Astrocyte of the cerebellum (primary cell): ENCODE measurements around the gene PDE4D.

Experiments
- DNase-seq: peaks from one replicate; pipeline ENCODE4 v3.0.0-alpha.2; 2011; ENCODE audit warnings: low read depth
- H3K4me3 ChIP-seq: 2 replicates; pipeline ENCODE4 v1.5.1; 2011; ENCODE audit warnings: mild to moderate bottlenecking, low read depth, low read length, moderate library complexity
- CTCF ChIP-seq: IDR thresholded peaks from 2 replicates; pipeline ENCODE4 v1.5.1; 2012; ENCODE audit warnings: low read length, low read depth, moderate library complexity, mild to moderate bottlenecking; ENCODE audit errors: missing control alignments
- in situ Hi-C: cut with HindIII; loops from 2 replicates; pipeline ENCODE4 v1.10.0; 2017; ENCODE audit warnings: low sequenced_read_pairs

Gene PDE4D

DNA sequence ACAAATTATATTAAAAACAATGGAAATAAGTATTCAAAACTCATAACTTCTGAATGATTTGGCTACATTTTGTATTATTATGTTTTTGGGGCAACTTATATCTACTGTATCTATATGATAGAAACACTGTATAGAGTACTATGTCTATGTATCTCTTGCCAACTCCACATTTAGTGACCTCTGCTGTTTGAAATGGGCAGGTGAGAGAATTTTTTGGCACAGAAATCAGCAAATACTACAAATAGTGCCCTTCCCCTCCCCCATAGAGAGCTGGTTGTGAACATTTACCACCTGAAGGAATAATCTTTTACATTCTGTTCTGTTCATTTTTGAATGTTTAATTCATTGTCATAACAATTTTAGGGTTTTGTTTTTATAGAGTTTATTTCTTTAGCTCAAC is 545.3 kb downstream of the PDE4D start:
- in situ Hi-C loops = loop anchor here (10.0 kb wide), 1 partner anchor 113 kb away; no protein-coding TSS in a partner anchor
- H3K4me3 ChIP-seq = no peak overlapping the region
- DNase-seq = no peak
- TF ChIP-seq CTCF = no peak

DNA sequence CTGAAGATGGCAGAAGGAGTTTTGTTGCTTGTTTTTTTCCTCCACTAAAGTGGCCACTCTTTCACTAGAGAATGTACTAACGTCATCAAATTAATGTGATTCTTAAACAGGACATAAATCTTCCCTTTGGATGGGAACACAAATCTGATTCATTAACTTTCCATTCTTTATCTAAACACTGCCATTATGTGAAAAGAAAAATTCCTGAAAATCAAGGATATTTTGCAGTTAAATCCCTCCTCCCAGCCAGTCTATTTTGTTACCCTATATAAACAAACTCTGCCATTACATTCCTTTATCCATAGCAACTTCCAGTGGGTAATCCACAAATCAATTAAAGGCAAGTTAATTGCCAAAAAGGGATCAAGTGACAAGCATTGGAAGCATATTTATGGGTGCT is 546.5 kb downstream of the PDE4D start:
- in situ Hi-C loops = loop anchor here (10.0 kb wide), 1 partner anchor 112 kb away; no protein-coding TSS in a partner anchor
- no peak overlapping the region for H3K4me3 ChIP-seq
- DNase-seq = no peak
- TF ChIP-seq CTCF = no peak

DNA sequence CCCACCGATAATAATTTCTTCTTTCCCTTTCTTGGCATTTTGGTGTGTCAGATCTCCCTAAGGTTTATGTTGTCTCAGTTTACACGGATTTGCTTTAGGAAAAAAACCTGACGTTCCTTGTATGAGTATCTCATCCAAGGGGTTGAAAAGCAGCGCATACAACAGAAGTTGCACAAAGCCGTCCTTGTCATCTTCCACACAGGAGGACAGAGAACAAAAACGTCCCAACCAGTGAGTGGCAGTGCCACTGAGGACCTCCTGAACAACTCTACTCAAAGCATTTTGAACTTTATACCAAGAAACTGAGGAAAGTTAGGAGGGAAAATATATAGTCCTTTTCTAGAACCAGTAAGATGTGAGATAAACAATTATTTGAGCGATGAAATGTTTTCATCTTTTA is 547.0 kb downstream of the PDE4D start:
- DNase-seq = no peak
- no peak overlapping the region for H3K4me3 ChIP-seq
- no peak for TF ChIP-seq CTCF
- in situ Hi-C loops = loop anchor here (10.0 kb wide), 1 partner anchor 112 kb away; no protein-coding TSS in a partner anchor

DNA sequence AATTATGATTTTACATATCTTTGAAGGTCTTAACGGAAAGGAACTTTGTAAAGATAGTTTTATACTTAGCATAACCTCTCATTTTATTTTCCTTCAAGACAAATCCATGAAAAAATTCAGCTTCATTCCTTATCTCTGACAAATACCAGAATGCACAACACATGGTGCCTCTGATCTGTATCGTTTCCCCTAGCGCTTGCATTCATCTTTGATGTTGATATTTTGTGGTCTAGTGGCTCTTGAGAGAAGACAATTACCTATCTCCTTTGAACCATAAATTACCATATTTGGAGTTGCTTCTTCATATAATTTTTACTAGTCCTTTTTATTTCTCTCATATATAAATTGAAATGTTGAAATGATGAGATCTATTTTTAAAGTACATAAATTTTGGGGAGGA is 551.3 kb downstream of the PDE4D start:
- no peak overlapping the region for H3K4me3 ChIP-seq
- in situ Hi-C loops = loop anchor here (10.0 kb wide), 1 partner anchor 107 kb away; no protein-coding TSS in a partner anchor
- no peak for DNase-seq
- no peak for TF ChIP-seq CTCF

- in situ Hi-C loops = loop anchor here (10.0 kb wide), 1 partner anchor 107 kb away; no protein-coding TSS in a partner anchor
- TF ChIP-seq CTCF = no peak
- DNase-seq = no peak
- no peak overlapping the region for H3K4me3 ChIP-seq
These were observed 551.8 kb downstream of the PDE4D start for GRCh38 chr5:59341760-59342159.

- TF ChIP-seq CTCF = no peak
- DNase-seq = no peak
- in situ Hi-C loops = loop anchor here (10.0 kb wide), 1 partner anchor 106 kb away; no protein-coding TSS in a partner anchor
- H3K4me3 ChIP-seq = no peak overlapping the region
These were observed 552.4 kb downstream of the PDE4D start for GRCh38 chr5:59341155-59341554.
